Left colon (tissue), 2 donors: ENCODE results near the gene BOD1. TPM values are rescaled to one million over a fixed set of nuclear protein-coding genes. Genes with fewer than 3 reads are reported as not detected.
"Not testable (repeated sequence)": the region's sequence is repeated elsewhere in the genome, so short reads cannot be mapped to it uniquely, and the experiment has no call there.

ENCODE experiments used
- ATAC-seq: fragments of 200-7000 bp; cut with Tn5 transposase; one replicate; pipeline ENCODE4 v1.9.1; 2020; ENCODE audit warnings: mild to moderate bottlenecking, moderate library complexity
- DNase-seq, 2 donors: peaks; one replicate each; pipeline ENCODE4 v3.0.0-alpha.2; 2020
- intact Hi-C, 2 donors: fragments of 100-400 bp; cut with DNase I in 1 of 2; cut with micrococcal nuclease in 1 of 2; formaldehyde crosslinking; loops; one replicate each; pipeline versions ENCODE4 v1.11.2 to v1.14.0; 2022; cut with DNase I, micrococcal nuclease
- total RNA-seq, 2 donors: library from RNA; stranded (reverse); fragmentation: NEBNext Ultra II Directional; extraction: Animal tissue kit (Norgen Biotek cat#: 25700); gene quantifications; one replicate each; pipeline ENCODE4 v1.2.1, GENCODE V29; 2021
- donor health status: DM: no; HTN: no; CAD: no.
- donor health status: DM: yes; HTN: yes; CAD: no.

Gene BOD1
- total RNA-seq, 2 donors from 2014 or later: 22.5 to 23.8 TPM

GRCh38 chr5:173590436-173591055, 25.9 kb downstream of the BOD1 start:
- intact Hi-C loops: no loop called here
- no peak for DNase-seq
- no peak for ATAC-seq

GRCh38 chr5:173586133-173586532, 30.3 kb downstream of the BOD1 start:
- DNase-seq, intact Hi-C loops, ATAC-seq: not testable (repeated sequence)

GRCh38 chr5:173583346-173583745, 33.1 kb downstream of the BOD1 start:
- ATAC-seq (no peak), DNase-seq (no peak)
- intact Hi-C loops: no loop called here

GRCh38 chr5:173582216-173583111, 34.0 kb downstream of the BOD1 start:
- no peak for DNase-seq
- intact Hi-C loops: no loop called here
- no peak for ATAC-seq

DNA sequence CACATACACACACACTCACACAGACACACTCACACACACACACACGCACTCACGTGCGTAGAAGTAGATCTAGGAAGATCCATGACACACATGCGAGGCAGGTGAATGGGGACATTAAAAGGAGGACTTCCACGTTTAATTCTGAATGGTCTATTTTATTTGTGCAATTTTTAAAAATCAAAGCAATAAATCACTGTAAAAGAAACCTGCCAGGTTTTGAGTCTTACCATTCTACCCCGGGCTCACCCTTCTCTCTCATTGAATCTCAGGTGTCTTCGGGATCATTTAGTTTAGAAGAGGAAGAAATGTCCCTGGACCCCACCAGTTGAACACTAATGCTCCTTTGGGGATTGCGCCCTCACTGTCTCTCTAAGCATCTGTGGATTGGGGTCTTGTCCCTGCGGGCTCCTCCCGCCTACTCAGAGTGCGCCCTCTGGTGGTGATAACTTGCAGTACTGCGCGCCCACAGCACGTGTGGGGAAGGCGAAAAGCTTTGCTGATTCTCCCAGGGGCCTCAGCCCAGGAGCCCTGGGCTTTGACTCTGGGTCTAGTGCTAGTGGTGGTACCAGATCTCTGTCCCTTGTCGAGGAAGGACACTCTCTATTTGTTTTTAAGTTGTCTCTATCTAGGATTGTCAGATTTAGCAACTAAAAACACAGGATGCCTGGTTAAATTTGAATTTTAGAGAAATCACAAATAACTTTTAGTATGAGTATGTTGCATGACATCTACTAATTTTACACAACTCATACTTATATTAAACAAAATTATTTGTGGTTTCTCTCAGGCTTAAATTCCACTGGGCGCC, 34.8 kb downstream of the BOD1 start:
- no peak for ATAC-seq
- DNase-seq: peak in 1 of 2 donors; percentile 26
- intact Hi-C loops: no loop called here

GRCh38 chr5:173578947-173579615, 37.4 kb downstream of the BOD1 start:
- DNase-seq: no peak
- no peak for ATAC-seq
- intact Hi-C loops: loop anchor here in 1 of 2 donors (10.0 kb wide), 1 partner anchor 284 kb away; no protein-coding TSS in a partner anchor

- ATAC-seq: no peak
- DNase-seq: no peak
- intact Hi-C loops: loop anchor here in 1 of 2 donors (10.0 kb wide), 1 partner anchor 283 kb away; no protein-coding TSS in a partner anchor
Observed at GRCh38 chr5:173577817-173578216, 38.6 kb downstream of the BOD1 start.

- no peak for ATAC-seq
Observed at GRCh38 chr5:173577166-173577565, 39.3 kb downstream of the BOD1 start.

GRCh38 chr5:173575985-173576384, 40.5 kb downstream of the BOD1 start:
- intact Hi-C loops: loop anchor here in 1 of 2 donors (10.0 kb wide), 1 partner anchor 281 kb away; no protein-coding TSS in a partner anchor
- no peak for ATAC-seq

More at GRCh38 chr5:173577166-173577565, 39.3 kb downstream of the BOD1 start:
- intact Hi-C loops: loop anchor here in 1 of 2 donors (10.0 kb wide), 1 partner anchor 282 kb away; no protein-coding TSS in a partner anchor
- no peak for DNase-seq

GRCh38 chr5:173574983-173575382, 41.5 kb downstream of the BOD1 start:
- no peak for ATAC-seq
- intact Hi-C loops: loop anchor here in 1 of 2 donors (10.0 kb wide), 1 partner anchor 280 kb away; no protein-coding TSS in a partner anchor

More at GRCh38 chr5:173575985-173576384, 40.5 kb downstream of the BOD1 start:
- no peak for DNase-seq

DNA sequence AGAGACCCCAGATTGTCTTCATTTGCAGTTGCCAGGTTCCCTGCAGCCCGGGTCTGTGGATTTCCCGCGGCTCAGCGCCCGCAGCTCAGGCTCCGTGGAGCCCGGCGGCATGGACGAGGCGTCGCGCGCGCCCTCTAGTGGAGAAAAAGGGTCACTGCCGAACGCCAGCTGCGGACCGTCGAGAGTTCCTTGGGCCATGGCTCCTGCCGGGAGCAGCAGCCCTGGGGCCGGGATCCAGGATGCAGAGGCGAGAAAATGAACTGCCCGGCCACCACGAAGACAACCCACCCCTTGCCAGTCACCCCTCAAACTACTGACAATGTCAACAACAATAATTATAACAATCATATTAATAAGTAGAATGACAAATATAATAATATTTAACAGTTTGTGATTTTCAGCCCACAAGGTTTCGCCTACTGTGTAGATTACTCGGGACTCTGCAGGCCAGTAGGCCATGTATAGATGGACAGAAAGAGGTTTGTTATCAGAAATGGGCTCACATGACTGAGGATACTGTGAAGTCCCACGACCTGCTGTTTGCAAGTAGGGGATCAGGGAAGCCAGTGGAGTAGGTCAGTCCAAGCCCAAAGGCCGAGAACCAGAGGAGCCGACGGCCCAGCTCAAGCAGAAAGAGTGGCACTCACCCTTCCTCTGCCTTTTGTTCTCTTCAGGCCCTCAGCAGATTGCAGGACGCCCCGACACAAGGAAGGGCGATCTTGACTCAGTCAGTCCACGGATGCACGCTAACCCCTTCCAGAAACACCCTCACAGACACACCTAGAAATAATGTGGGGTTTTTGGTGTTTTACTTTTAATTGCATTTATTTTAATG, 43.1 kb downstream of the BOD1 start:
- DNase-seq (peak; percentile 39 to 60), ATAC-seq (peak; percentile 90)
- intact Hi-C loops: loop anchor here in 1 of 2 donors (10.0 kb wide), 1 partner anchor 279 kb away; no protein-coding TSS in a partner anchor

More at GRCh38 chr5:173574983-173575382, 41.5 kb downstream of the BOD1 start:
- no peak for DNase-seq

DNA sequence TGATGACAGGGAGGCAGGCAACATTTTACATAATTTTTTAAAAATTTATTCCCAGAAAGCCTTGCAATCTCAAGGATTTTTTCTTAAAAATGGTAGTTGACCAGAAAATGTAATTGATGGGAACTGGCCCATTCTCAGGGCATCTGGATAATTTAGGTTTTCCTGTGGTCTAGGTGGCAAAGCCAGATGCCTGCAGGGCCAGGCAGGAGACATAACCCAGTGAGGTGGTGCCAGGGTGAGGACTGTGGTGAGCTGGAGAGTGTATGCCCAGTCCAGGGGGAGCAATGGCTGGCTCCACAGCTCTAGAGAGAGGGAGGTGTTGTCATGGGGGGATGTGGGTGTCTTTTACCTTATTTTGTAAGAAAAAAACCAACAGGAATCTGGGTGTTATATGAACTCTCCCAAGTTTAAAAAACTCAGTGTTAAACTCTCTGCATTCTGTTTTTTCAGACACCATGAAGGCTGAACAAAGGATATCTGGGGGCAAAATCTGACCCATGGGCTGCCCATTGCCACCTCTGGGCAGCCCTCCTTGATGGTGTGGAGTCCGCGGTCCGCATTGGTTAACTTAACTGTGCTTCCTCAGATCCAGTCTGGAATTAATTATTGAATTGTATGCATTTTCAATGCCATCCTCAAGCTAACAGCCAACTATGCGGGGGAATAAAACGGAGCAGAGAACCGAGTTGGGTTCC, 43.9 kb downstream of the BOD1 start:
- DNase-seq (no peak), ATAC-seq (no peak)
- intact Hi-C loops: loop anchor here in 1 of 2 donors (10.0 kb wide), 1 partner anchor 278 kb away; no protein-coding TSS in a partner anchor

DNA sequence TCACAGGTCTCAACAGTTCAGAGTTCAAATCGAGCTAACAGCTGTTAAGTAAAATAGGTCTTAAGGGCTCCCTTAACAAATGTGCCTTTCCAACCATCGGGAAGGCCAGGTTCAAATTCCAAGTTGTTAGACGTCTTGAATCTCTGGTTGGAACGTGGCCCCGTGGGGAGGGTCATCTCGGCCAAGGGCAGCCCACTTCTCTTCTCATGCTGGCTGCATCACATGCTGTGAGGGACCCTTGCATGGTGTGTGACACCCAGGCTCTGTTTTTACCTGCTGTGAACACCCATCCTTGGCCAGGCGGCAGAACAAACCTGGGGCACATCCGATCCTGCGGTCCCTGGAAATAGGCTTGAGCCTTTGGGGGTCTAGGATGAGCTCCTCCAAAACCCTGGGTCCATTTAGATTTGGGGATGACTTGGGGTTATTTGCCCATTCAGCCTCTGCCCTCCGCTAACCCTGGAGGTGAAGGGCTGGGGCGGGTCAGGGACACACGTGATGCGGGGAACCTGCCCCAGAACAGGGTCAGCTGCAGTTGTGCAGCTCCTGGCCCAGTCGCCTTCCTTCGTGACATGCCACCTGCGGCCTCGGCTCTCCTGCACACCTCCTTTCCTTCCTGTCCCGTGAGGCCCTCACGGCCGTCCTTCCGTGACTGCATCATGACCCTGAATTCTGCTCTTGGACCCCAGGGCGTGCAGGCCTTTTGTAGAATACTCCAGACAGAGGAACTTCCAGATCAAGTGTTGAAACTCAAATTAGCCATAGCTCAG, 45.9 kb downstream of the BOD1 start:
- intact Hi-C loops: loop anchor here in 1 of 2 donors (10.0 kb wide), 1 partner anchor 276 kb away; no protein-coding TSS in a partner anchor

DNA sequence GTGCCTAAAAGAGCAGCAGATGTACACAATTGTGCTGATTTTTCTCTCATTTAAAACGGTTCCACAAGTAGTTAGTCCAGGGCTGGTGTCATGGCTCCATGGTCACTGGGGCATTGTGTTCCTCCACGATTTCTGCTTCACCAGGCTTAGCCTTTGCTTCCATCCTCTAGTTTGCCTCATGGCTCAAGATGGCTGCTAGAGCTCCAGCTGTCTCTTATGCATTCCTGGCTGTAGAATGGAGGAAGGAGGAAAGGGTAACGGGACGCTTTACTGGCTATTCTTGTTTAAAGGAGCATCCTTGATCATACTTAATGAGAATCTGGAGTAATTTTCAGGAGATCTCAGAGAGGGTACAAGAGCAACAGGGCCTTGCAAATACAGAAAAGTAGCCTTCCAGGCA, 47.7 kb downstream of the BOD1 start:
- ATAC-seq (no peak), DNase-seq (no peak)
- intact Hi-C loops: loop anchor here in 1 of 2 donors (10.0 kb wide), 1 partner anchor 274 kb away; no protein-coding TSS in a partner anchor

More for the DNA sequence above, 45.9 kb downstream of the BOD1 start:
- DNase-seq (no peak), ATAC-seq (no peak)

DNA sequence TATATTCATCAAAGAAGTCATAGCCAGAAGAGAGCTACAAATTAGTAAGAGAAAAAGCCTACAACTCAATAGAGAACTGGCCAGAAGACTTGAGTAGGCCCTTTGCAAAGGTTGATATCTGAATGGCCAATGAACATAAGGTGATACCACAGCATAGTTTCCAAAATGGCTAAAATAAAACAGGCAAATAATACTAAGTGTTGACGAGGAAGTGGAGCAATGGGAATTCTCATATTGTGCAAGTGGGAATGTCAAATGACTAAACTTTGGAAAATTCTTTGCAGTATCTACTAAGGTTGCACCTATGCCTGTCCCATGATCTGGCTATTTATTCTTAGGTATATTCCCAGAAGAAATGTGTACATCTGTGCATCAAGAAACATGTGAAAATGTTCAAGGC, 48.3 kb downstream of the BOD1 start:
- ATAC-seq (no peak), DNase-seq (no peak)
- intact Hi-C loops: loop anchor here in 1 of 2 donors (10.0 kb wide), 1 partner anchor 273 kb away; no protein-coding TSS in a partner anchor

DNA sequence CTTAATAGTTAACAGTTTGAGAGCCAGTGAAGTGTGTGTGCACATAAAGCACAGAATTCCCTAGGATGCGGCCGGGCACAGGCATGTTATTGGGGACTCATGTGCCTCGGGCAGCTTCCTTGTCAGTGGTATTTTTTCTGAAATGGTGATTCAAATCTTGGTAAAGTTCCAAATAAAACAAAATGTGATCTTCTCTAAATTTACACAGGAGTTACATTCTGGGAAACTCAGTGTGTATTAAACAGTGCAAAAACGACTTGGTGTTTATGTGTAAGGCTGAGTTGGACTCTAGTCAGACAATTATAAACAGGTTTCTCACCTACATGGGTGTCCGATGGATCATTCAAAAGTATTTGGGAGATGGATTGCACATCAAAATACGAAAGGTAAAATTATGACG, 48.9 kb downstream of the BOD1 start:
- ATAC-seq (no peak), DNase-seq (no peak)
- intact Hi-C loops: loop anchor here in 1 of 2 donors (10.0 kb wide), 1 partner anchor 273 kb away; no protein-coding TSS in a partner anchor
